ENCODE results near the gene FAM53C.

Gene FAM53C

DNA sequence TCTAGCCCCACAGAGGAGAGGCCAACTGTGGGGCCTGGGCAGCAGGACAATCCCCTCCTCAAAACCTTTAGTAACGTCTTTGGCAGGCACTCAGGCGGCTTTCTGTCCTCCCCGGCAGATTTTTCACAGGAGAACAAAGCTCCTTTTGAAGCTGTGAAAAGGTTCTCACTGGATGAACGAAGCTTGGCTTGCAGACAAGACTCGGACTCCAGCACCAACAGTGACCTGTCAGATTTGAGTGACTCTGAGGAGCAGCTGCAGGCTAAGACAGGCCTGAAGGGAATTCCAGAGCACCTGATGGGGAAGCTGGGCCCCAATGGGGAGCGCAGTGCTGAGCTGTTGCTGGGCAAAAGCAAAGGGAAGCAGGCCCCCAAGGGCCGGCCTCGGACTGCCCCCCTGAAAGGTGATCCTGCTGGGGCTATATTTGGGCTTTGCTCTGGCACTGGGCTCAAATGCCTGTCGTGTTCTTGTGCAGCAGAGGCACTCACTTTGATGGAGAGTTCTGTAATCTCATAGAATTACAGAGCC, 53.9 kb downstream of the FAM53C start:
- DNase-seq (ENCODE audit: low spot score) = no peak
